GM19455 (cell line): Measurements from ENCODE around the gene AKT1S1.

Experiments used
- ATAC-seq: cut with Tn5 transposase; IDR thresholded peaks from one replicate; pipeline ENCODE4 v1.9.1; 2021; ENCODE audit not compliant: unreplicated experiment

Gene AKT1S1

DNA sequence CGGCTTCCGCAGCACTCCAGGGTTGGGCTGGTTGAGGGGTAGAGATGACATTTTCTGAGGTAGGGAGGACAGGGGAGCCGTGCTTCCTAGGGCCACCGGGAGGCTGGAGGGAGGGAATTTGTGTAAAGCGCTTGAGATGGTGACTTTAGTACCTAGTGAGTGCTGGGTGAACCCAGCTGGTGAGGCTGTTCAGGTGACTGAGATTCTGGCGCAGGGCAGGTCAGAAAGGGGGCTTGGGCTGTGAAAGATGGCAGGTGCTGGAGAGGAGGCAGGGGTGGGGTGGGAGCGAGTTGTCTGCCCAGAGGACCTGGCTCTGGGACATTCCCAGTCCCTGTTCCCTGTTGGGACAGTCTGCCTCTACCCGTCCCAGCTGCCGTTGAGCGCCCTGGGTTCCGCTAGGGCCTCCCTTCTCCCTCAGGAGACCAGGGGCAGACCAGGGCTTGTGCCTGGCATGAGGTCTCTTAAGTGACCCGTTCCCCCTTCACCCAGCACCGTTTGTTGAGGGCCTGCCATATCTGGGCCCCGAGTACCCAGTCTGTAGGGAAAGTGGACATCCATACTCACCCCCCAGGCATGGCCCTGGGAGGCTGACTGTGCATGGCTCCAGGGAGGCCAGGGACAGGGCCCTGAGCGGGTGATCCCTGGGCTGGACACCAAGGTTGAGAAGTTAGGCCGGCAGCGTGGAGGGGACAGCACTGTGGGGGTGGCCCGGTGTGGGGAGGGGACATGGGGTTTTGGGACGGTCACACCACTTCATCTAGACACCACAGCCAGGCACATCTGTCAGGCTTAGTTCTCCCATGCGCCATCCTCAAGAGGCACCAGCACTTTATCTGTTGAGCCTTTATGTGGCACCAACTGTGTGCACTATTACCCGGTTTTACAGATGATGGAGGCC lies 21.2 kb downstream of the AKT1S1 start:
- no peak for ATAC-seq

GRCh38 chr19:49855277-49855675 lies 21.9 kb downstream of the AKT1S1 start:
- ATAC-seq, result no peak

GRCh38 chr19:49854378-49855263 lies 22.5 kb downstream of the AKT1S1 start:
- ATAC-seq, result no peak

- no peak for ATAC-seq
Observed at GRCh38 chr19:49853852-49854377, 23.2 kb downstream of the AKT1S1 start.

- ATAC-seq, result no peak
Observed at GRCh38 chr19:49852631-49853126, 24.5 kb downstream of the AKT1S1 start.

DNA sequence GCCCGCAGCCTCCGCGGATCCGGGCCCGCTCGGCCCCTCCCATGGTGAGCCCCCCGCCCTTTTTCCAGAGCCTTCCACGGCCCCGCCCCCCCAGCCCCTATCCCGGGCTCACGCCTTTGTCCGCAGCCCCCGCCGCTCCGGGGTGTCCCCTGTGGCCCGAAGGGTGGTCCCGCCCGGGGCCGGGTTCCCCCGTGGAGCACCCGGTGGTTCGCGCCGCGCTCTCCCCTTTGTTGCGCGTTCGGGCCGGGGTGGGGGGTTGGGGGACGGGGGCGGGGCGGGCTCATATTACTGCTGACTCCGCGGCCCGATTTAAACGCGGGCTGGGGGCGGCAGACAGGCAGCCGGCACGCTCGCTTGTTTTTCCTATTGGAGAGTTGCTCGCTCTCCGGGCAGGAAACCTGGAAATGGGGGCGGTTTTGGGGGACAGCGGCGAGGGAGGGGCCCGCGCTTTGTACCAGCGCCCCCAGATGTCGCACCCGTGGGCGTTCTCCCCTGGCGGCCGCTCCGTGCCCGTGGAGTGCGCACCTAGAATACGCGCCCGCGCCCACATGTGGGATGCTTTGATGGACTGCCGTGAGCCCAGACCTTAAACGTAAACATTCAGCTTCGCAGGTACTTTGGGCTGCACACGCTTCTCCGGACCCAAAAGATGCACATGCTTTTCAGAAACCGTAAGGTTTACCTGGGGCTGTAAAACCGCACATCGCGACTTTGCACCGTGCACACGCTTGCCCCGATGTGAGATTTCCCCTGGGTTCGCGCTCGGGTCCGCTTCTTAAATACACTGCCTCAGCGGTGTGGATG lies 25.5 kb downstream of the AKT1S1 start:
- peak; percentile 4 for ATAC-seq

- ATAC-seq, result peak; percentile 70
Observed at GRCh38 chr19:49850487-49851342, 26.4 kb downstream of the AKT1S1 start, which contains the start of gene PTOV1. TSS of gene PTOV1 (plus strand) at chr19:49851159.

DNA sequence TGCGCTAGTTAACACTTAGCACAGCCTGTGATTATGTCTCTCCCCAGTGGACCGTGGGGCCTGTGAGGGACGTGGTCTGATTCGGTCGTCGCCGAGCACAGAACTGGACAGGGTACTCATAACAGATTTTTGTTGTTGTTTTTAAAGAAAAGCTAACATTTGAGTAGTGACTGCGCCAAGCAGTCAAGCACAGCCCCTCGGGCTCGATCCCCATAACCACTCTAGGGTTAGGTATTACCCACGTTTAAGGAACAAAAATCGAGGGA lies 27.0 kb downstream of the AKT1S1 start:
- peak; percentile 8 for ATAC-seq

DNA sequence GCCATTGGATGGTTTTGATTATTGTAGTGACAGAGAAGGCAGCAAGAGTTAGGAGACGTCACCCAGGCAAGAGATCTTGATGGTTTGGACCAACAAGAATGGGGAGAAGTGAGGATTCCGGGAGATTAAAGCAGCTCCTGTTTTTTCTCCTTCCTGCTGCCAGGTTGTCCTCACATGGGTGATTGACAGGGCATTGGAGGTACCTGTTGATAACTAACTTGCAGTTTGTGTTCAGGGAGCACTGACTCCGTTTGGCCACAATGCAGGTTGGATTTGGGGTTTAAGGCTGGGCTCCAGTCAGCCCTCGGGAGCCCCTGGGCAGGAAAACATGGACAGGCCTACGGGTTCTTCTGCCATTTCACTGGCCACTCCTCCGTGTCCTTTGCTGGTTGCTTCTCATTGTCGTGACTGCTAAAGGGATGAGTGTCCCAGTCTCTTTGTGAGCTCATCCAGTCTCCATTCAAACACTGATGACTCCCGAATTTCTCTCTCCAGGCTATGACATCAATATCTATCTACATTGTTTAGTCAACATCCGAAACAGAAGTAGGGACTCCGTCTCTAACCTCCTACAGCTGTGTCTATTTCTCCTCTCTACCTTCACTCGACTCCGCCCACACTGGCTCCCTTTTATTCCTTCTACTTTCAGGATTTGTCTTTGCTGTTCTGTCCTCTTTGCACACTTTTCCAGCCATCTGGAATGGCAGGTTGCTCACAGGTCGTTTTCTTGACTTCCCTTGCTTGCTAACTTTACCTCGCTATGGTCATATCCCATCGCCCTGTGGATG lies 27.5 kb downstream of the AKT1S1 start:
- no peak for ATAC-seq

GRCh38 chr19:49848938-49849337 lies 28.2 kb downstream of the AKT1S1 start:
- no peak for ATAC-seq

DNA sequence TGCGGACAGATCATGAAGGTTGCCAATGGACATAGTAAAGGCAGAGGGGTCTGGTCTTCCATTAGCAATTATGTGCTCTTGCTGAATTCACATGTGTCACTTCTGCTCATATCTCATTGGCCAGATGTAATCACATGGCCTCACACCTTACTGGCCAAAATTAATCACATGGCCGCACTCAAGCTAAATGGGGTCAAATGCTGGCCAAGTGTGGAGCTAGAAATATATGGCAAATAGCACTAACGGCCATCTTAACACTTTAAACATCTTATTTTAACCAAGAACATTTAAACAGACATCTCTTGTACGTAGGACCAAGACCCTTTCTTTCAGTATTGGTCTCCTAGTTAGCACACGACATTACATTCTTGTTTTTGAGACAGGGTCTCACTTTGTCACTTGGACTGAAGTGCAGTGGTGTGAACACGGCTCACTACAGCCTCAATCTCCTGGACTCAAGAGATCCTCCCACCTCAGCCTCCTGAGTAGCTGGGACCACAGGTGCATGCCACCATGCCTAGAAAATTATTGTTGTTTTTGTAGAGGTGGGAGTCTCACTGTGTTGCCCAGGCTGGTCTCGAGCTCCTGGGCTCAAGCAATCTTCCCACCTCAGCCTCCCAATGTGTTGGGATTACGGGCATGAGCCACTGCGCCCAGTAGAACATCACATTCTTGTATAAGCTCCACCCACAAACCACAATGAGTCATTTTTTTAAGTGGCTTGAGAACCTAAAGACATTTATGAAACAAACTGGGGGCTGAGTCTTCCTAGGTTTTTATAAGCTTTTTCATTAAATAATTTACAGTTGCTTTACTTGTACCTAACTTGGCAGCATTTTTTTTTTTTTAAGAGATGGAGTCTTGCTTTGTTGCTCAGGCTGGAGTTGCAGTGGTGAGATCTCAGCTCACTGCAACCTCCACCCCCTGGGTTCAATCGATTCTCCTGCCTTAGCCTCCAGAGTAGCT lies 29.1 kb downstream of the AKT1S1 start:
- no peak for ATAC-seq

- no peak for ATAC-seq
Observed at GRCh38 chr19:49846408-49846807, 30.7 kb downstream of the AKT1S1 start.

DNA sequence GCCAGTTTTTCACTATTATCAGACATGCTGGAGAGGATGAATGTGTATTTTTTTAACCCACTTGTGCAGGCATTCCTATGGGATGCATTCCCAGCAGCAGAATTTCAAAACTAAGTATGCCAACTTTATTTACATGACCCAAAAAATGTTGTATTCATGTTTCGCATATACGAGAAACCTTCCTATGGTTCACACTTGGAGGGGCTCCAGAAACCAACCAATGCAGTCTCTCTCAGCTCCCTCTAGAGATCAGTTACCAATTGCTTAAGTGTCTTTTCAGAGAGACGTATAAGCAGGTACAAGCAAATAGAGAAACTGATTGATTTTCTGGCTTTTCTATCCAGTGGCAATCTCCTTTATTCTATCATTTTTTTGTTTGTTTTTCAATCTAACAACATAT lies 31.7 kb downstream of the AKT1S1 start:
- ATAC-seq, result no peak

DNA sequence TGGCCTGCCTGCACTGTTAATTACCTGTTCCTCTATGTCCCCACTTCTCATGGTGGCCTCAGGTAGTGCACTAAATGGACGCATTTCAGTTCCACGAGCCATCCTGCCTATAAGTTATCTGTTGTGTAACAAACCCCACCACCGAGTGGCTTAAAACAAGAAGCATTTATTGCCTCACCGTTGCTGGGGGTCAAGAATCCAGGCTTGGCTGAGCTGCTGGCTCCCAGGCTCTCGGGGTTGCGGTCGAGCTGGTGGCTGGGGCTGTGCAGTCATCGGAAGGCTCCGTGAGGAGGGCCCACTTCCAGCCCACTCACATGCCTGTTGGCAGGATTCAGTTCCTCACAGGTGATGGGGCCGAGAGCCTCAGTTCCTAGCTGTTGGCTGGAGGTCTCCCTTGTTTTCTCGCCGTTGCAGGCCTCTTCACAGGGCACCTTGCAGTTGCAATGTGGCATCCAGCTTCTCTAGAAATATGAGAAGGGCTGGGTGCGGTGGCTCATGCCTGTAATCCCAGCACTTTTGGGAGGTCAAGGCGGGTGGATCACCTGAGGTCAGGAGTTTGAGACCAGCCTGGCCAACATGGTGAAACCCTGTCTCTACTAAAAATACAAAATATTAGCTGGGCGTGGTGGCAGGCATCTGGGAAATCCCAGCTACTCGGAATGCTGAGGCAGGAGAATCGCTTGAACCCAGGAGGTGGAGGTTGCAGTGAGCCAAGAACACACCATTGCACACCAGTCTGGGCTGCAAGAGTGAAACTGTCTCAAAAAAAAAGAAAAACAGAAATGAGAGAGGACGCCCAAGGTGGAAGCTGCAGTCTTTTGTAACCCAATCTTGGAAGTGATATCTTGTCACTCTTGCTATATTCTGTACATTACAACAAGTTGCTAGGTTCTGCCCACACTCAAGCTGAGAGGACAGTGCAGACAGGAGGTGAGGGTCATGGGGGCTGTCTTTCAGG lies 32.7 kb downstream of the AKT1S1 start:
- no peak for ATAC-seq

DNA sequence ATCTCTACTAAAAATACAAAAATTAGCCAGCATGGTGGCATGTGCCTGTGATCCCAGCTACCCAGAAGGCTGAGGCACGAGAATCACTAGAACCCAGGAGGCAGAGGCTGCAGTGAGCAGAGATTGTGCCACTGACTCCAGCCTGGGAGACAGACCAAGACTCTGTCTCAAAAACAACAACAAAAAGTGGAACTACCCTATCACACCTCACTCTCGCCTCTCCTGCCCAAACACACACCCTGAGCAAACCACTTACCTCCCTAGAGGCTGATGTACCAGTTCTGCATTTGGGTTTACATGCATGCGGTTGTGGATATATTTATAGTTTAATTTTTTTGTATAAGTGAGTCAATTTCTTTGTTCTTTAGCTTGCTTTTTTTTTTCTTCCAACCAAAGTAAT lies 33.9 kb downstream of the AKT1S1 start:
- ATAC-seq, result no peak

GRCh38 chr19:49840736-49841249 lies 36.4 kb downstream of the AKT1S1 start:
- ATAC-seq, result no peak

DNA sequence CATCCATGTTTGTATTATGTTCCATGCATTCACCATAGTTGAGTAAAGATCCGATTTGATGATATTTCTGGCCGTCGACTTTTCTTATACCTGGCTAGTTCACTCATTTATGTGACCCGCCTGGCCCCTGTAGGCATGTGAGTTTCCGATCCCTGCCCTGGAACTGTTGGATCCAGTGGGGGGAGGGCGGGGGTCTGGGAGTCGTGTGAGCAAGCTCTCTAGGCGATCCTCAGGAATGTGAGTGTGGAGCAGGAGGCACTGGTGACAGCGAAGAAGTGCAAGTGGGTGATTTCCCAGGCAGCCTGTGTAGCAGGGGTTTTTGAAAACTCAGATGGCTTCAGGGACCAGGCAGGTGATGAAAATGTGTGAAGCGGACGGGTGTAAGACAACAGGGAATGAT lies 36.8 kb downstream of the AKT1S1 start:
- no peak for ATAC-seq
